HEK293T (cell line): ENCODE results near the gene CAPSL.

ENCODE experiments used
- CTCF ChIA-PET: fragments of 350-600 bp; formaldehyde crosslinking; extraction: SDS; loops from one replicate; lab custom pipeline; 2021; ENCODE audit warnings: antibody characterized with exemption, inconsistent platforms; lab: Yijun Ruan, JAX
- POLR2A ChIA-PET: fragments of 350-600 bp; formaldehyde crosslinking; extraction: SDS; loops from one replicate; lab custom pipeline; 2020; ENCODE audit warnings: antibody characterized with exemption, inconsistent platforms; lab: Yijun Ruan, JAX
- DNase-seq: peaks from one replicate; pipeline ENCODE4 v3.0.0; 2012; ENCODE audit warnings: mixed read lengths; ENCODE audit errors: extremely low spot score
- ARNT ChIP-seq: fragments of 450-650 bp; IDR thresholded peaks from 2 replicates; pipeline ENCODE4 v1.6.1; 2017; ENCODE audit warnings: mild to moderate bottlenecking
- BHLHE40 ChIP-seq: fragments of 450-650 bp; IDR thresholded peaks from 2 replicates; pipeline ENCODE4 v1.6.1; 2016; ENCODE audit warnings: mild to moderate bottlenecking, moderate library complexity, borderline replicate concordance
- CTBP1 ChIP-seq: fragments of 450-650 bp; IDR thresholded peaks from 2 replicates; pipeline ENCODE4 v1.6.1; 2016; ENCODE audit warnings: borderline replicate concordance
- ELF4 ChIP-seq: fragments of 450-650 bp; IDR thresholded peaks from 2 replicates; pipeline ENCODE4 v1.6.1; 2017; ENCODE audit warnings: antibody characterized with exemption
- FOXA1 ChIP-seq: fragments of 450-650 bp; IDR thresholded peaks from 2 replicates; pipeline ENCODE4 v1.6.1; 2016; ENCODE audit warnings: mild to moderate bottlenecking
- FOXK2 ChIP-seq: fragments of 450-650 bp; IDR thresholded peaks from 2 replicates; pipeline ENCODE4 v1.6.1; 2016; ENCODE audit warnings: mild to moderate bottlenecking
- FOXM1 ChIP-seq: fragments of 450-650 bp; IDR thresholded peaks from 2 replicates; pipeline ENCODE4 v1.6.1; 2017; ENCODE audit warnings: mild to moderate bottlenecking, borderline replicate concordance
- HDGF ChIP-seq: fragments of 450-650 bp; IDR thresholded peaks from 2 replicates; pipeline ENCODE4 v1.6.1; 2017; ENCODE audit warnings: antibody characterized with exemption, borderline replicate concordance
- L3MBTL2 ChIP-seq: fragments of 450-650 bp; conservative IDR thresholded peaks from 2 replicates; pipeline ENCODE4 v1.6.1; 2016; ENCODE audit warnings: mild to moderate bottlenecking
- LEF1 ChIP-seq: fragments of 450-650 bp; IDR thresholded peaks from 2 replicates; pipeline ENCODE4 v1.6.1; 2017; ENCODE audit warnings: mild to moderate bottlenecking, borderline replicate concordance
- NFRKB ChIP-seq: fragments of 450-650 bp; IDR thresholded peaks from 2 replicates; pipeline ENCODE4 v1.6.1; 2016; ENCODE audit warnings: mild to moderate bottlenecking, moderate library complexity
- PKNOX1 ChIP-seq: fragments of 450-650 bp; IDR thresholded peaks from 2 replicates; pipeline ENCODE4 v1.6.1; 2016
- SP1 ChIP-seq: fragments of 450-650 bp; IDR thresholded peaks from 2 replicates; pipeline ENCODE4 v1.6.1; 2017
- SUZ12 ChIP-seq: fragments of 450-650 bp; IDR thresholded peaks from 2 replicates; pipeline ENCODE4 v1.6.1; 2016; ENCODE audit warnings: mild to moderate bottlenecking
- TARDBP ChIP-seq: fragments of 450-650 bp; IDR thresholded peaks from 2 replicates; pipeline ENCODE4 v1.6.1; 2016
- ZNF384 ChIP-seq: fragments of 450-650 bp; IDR thresholded peaks from 2 replicates; pipeline ENCODE4 v1.6.1; 2016

The CAPSL gene

GRCh38 chr5:35971186-35971877, 32.9 kb upstream of the CAPSL start:
- TF ChIP-seq NFRKB = no peak
- TF ChIP-seq ELF4 = no peak
- TF ChIP-seq ZNF384 = no peak
- no peak for TF ChIP-seq L3MBTL2
- TF ChIP-seq CTBP1 = no peak
- no peak for TF ChIP-seq BHLHE40
- TF ChIP-seq SP1 = no peak
- TF ChIP-seq ARNT = no peak
- TF ChIP-seq SUZ12 = no peak
- no peak for TF ChIP-seq HDGF
- no peak for TF ChIP-seq TARDBP
- TF ChIP-seq FOXK2 = no peak
- no peak for TF ChIP-seq FOXM1
- no peak for DNase-seq
- ChIA-PET CTCF (no interaction called here), POLR2A (no interaction called here)

DNA sequence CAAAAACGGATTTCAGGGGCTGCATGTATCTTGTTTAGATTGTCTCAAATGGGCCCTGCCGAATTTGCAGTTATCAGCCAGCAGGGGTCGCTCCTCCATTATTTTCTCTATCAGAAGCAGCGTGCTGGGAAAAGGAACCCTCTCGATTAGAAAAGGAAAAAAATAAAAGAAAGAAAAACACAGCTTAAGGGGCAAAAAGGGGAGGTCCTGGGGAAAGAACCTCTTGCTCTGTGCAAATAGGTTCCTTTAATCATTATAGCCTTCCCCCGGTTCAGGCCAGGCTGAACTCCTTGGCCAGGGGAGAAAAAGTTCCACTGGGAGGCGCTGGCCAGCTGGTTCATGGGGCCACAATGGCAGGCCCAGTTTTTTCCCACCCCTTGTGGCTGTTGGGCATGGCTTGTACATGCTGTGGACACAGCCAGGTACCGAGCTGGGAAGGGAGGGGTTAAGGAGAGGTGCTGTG, 25.0 kb upstream of the CAPSL start:
- peak; percentile 6 for DNase-seq
- ChIA-PET POLR2A (no interaction called here), CTCF (interaction anchor here (1.0 kb wide), 1 partner anchor 18 kb away, joined by 3 read pairs; no protein-coding TSS in a partner anchor)

DNA sequence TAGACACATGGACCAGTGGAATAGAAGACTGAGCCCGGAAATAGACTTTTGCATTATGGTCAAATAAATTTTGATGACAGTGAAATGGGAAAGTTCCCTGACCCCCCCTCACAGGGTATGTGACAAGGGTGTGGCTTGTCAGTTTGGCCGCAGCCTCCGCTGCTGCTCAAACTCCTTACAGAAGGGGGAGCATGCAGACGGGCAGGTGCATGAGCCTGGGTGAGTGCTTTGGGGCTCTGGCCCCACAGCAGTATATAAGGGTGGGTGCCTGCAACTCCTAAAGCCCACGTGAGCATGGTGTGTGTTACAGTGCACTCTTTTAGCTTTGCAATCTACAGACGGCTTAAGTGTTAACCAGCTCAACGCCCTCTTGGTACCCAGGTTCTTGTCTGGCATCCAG, 21.9 kb upstream of the CAPSL start:
- POLR2A ChIA-PET = no interaction called here
- TF ChIP-seq ZNF384 = no peak
- TF ChIP-seq BHLHE40 = no peak
- no peak for TF ChIP-seq ELF4
- no peak for TF ChIP-seq ARNT
- TF ChIP-seq NFRKB = no peak
- TF ChIP-seq SP1 = no peak
- no peak for TF ChIP-seq HDGF
- TF ChIP-seq TARDBP = no peak
- TF ChIP-seq SUZ12 = no peak
- TF ChIP-seq FOXA1 = no peak
- no peak for TF ChIP-seq LEF1
- TF ChIP-seq L3MBTL2 = no peak
- no peak for DNase-seq
- CTCF ChIA-PET = no interaction called here

More for the DNA sequence above, 25.0 kb upstream of the CAPSL start:
- TF ChIP-seq TARDBP = no peak
- TF ChIP-seq FOXA1 = no peak
- TF ChIP-seq SUZ12 = no peak
- no peak for TF ChIP-seq ZNF384
- TF ChIP-seq PKNOX1 = no peak
- TF ChIP-seq LEF1 = no peak
- no peak for TF ChIP-seq CTBP1
- no peak for TF ChIP-seq ARNT
- no peak for TF ChIP-seq L3MBTL2
- TF ChIP-seq FOXM1 = no peak
- TF ChIP-seq FOXK2 = no peak
- no peak for TF ChIP-seq HDGF
- no peak for TF ChIP-seq BHLHE40
- no peak for TF ChIP-seq NFRKB
- TF ChIP-seq ELF4 = no peak
- TF ChIP-seq SP1 = no peak

- ChIA-PET CTCF (no interaction called here), POLR2A (no interaction called here)
Measured at GRCh38 chr5:35956429-35956828, 18.0 kb upstream of the CAPSL start.

GRCh38 chr5:35954175-35954574, 15.8 kb upstream of the CAPSL start:
- ChIA-PET POLR2A (no interaction called here), CTCF (no interaction called here)
- DNase-seq = peak; percentile 5
- TF ChIP-seq FOXA1 (no peak), NFRKB (no peak), BHLHE40 (no peak), ARNT (no peak), L3MBTL2 (no peak), LEF1 (no peak), FOXM1 (no peak), ELF4 (no peak), CTBP1 (no peak), TARDBP (no peak), HDGF (no peak), PKNOX1 (no peak), SUZ12 (no peak)

More at GRCh38 chr5:35956429-35956828, 18.0 kb upstream of the CAPSL start:
- DNase-seq = no peak
- TF ChIP-seq L3MBTL2 = no peak

DNA sequence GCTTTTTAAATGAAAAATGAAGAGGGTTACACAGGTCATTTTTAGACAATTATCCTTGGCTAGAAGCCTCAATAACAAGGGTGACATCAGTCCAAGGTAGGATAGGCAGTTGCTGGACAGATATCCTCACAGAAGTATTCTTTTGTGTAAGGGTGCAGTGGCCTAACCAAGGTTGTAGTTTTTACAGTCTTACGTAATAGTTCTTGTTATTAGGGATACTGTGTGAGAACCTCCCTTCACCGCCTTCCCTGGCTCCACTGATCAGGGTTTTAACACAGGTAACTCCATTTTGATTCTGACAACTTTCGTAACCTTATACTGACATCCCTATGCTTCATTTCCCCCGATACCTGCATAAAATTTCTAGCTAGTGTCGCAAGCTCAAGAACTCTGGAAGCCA, 8.7 kb upstream of the CAPSL start:
- TF ChIP-seq ARNT (no peak), TARDBP (no peak), ELF4 (no peak), L3MBTL2 (no peak), FOXA1 (no peak), FOXM1 (no peak), FOXK2 (no peak), ZNF384 (no peak), CTBP1 (no peak)
- ChIA-PET POLR2A (no interaction called here), CTCF (no interaction called here)
- DNase-seq = no peak

DNA sequence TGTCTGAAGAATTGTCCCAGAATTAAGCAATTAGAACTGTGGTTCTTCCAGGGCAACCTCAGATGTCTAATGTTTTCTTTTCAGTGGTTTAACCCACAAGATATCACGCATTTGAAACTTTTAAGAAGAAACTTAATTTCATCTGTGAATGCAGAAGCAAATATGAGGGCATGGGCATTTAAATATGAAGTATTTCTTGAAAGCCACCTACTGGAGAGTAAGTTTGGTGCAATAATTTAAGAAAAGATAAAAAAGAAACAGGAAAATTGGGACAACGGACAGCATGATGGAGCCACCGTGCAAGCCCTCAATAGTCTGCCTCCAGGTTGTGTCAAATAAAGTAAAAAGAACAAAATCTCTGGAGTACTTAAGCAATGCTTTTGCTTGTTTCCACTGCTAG, 1.2 kb upstream of the CAPSL start:
- TF ChIP-seq ARNT = no peak
- no peak for TF ChIP-seq PKNOX1
- TF ChIP-seq CTBP1 = no peak
- TF ChIP-seq BHLHE40 = no peak
- TF ChIP-seq NFRKB = no peak
- TF ChIP-seq SUZ12 = no peak
- TF ChIP-seq ELF4 = no peak
- ChIA-PET CTCF (no interaction called here), POLR2A (no interaction called here)
- DNase-seq = no peak
